Activated CD8-positive, alpha-beta memory T cell treated with anti-CD3 and anti-CD28 coated beads for 4 hours (primary cell): ENCODE measurements around the gene SMIM36.
"Not testable (repeated sequence)": the region's sequence is repeated elsewhere in the genome, so short reads cannot be mapped to it uniquely, and the experiment has no call there.

ENCODE experiments used
- DNase-seq, 2 donors: peaks; one replicate each; pipeline ENCODE4 v3.0.0-alpha.2; 2020; ENCODE audit warnings: low read depth in 2 of 2

The SMIM36 gene

GRCh38 chr17:55414983-55415382, 96.3 kb downstream of the SMIM36 start:
- DNase-seq = no peak

- no peak for DNase-seq
These were observed 97.3 kb downstream of the SMIM36 start for GRCh38 chr17:55413825-55414489.

- no peak for DNase-seq
These were observed 99.8 kb downstream of the SMIM36 start for GRCh38 chr17:55411463-55411855.

- no peak for DNase-seq
These were observed 100.4 kb downstream of the SMIM36 start for GRCh38 chr17:55410722-55411462.

- DNase-seq = no peak
These were observed 102.0 kb downstream of the SMIM36 start for GRCh38 chr17:55409030-55409800.

- DNase-seq = no peak
These were observed 103.3 kb downstream of the SMIM36 start for GRCh38 chr17:55407641-55408566.

GRCh38 chr17:55405600-55405999, 105.7 kb downstream of the SMIM36 start:
- no peak for DNase-seq

GRCh38 chr17:55404197-55404596, 107.1 kb downstream of the SMIM36 start:
- not testable (repeated sequence) for DNase-seq

GRCh38 chr17:55402374-55402773, 108.9 kb downstream of the SMIM36 start:
- no peak for DNase-seq
